Cardiac muscle cell (in vitro differentiated cells and primary cell): ENCODE measurements around the gene IHH. TPM values are rescaled to one million over a fixed set of nuclear protein-coding genes. Genes with fewer than 3 reads are reported as not detected.
A peak's percentile ranks its signal among the peaks of the same experiment; 100 is the strongest.

Experiments used
- DNase-seq, 2 donors: peaks; one replicate each; pipeline versions ENCODE4 v3.0.0 to v3.0.0-alpha.2; 2010 to 2017; ENCODE audit warnings: low read depth in 1 of 2, low spot score in 1 of 2
- H3K27ac ChIP-seq: fragments of 200-600 bp; sonication (generic); 2 replicates; pipeline ENCODE4 v1.5.1; 2016
- H3K27me3 ChIP-seq: fragments of 200-600 bp; sonication (generic); 2 replicates; pipeline ENCODE4 v1.6.0; 2016; ENCODE audit warnings: control low read depth
- H3K36me3 ChIP-seq: fragments of 200-600 bp; sonication (generic); 2 replicates; pipeline ENCODE4 v1.5.1; 2016; ENCODE audit warnings: control low read depth
- H3K4me1 ChIP-seq: fragments of 200-600 bp; sonication (generic); 2 replicates; pipeline ENCODE4 v1.8.1; 2017; ENCODE audit warnings: low read depth, mild to moderate bottlenecking, mixed run types
- H3K4me3 ChIP-seq: fragments of 200-600 bp; sonication (generic); 2 replicates; pipeline ENCODE4 v1.5.1; 2016; ENCODE audit warnings: mild to moderate bottlenecking
- H3K9me3 ChIP-seq: fragments of 200-600 bp; sonication (generic); 2 replicates; pipeline ENCODE4 v1.5.1; 2017; ENCODE audit warnings: low read depth, mild to moderate bottlenecking, control low read depth
- CTCF ChIP-seq: IDR thresholded peaks from 2 replicates; pipeline ENCODE4 v1.5.1; 2012; ENCODE audit warnings: low read depth, mild to moderate bottlenecking, low read length
- polyA plus RNA-seq: library from polyadenylated mRNA; unstranded; fragments of >200 nt; fragmentation: Nextera tagmentation; extraction: Ambion mirVana; gene quantifications from 2 replicates; pipeline ENCODE4 v1.2.1, GENCODE V29; 2016
- total RNA-seq: library from RNA; depleted of rRNA; stranded (reverse); fragments of >200 nt; gene quantifications from 2 replicates; pipeline ENCODE4 v1.2.3, GENCODE V29; 2016

Gene IHH
- total and polyA plus RNA-seq, 2 experiments from 2014 or later: not detected

- no peak overlapping the region for H3K4me3 ChIP-seq
- H3K27ac ChIP-seq: no peak overlapping the region
- peaks cover 79% of the 10 kb centered on the region for H3K27me3 ChIP-seq
- H3K4me1 ChIP-seq: no peaks in the 10 kb centered on the region
- no peaks in the 10 kb centered on the region for H3K36me3 ChIP-seq
- no peak for DNase-seq
- no peak for TF ChIP-seq CTCF
- no peaks in the 10 kb centered on the region for H3K9me3 ChIP-seq
Measured at GRCh38 chr2:219042750-219043149, 18.0 kb downstream of the IHH start.

- no peak overlapping the region for H3K27ac ChIP-seq
- DNase-seq: no peak
- H3K27me3 ChIP-seq: peaks cover 79% of the 10 kb centered on the region
- TF ChIP-seq CTCF: no peak
- H3K4me3 ChIP-seq: no peak overlapping the region
- no peaks in the 10 kb centered on the region for H3K36me3 ChIP-seq
- H3K4me1 ChIP-seq: no peaks in the 10 kb centered on the region
- no peaks in the 10 kb centered on the region for H3K9me3 ChIP-seq
Measured at GRCh38 chr2:219042157-219042556, 18.6 kb downstream of the IHH start.

GRCh38 chr2:219041252-219041651 lies 19.5 kb downstream of the IHH start, which contains the start of gene CFAP65:
Gene CFAP65 (minus strand): TSS chr2:219041516. CDS start chr2:219039048, 2,468 bp downstream.
- DNase-seq: peak; percentile 69 to 74
- Histone ChIP-seq H3K27ac (no peak within 1 kb of the TSS), H3K36me3 (no peaks in the 10 kb centered on the region), H3K4me3 (peak within 1 kb of the TSS; percentile 37), H3K27me3 (peaks cover 80% of the 10 kb centered on the region), H3K9me3 (no peaks in the 10 kb centered on the region), H3K4me1 (no peaks in the 10 kb centered on the region)
- no peak for TF ChIP-seq CTCF

GRCh38 chr2:219038600-219038999 lies 22.1 kb downstream of the IHH start:
- H3K36me3 ChIP-seq: no peaks in the 10 kb centered on the region
- DNase-seq: no peak
- no peak overlapping the region for H3K27ac ChIP-seq
- no peak for TF ChIP-seq CTCF
- no peaks in the 10 kb centered on the region for H3K4me1 ChIP-seq
- no peaks in the 10 kb centered on the region for H3K9me3 ChIP-seq
- no peak overlapping the region for H3K4me3 ChIP-seq
- H3K27me3 ChIP-seq: peaks cover 99% of the 10 kb centered on the region

GRCh38 chr2:219037783-219038499 lies 22.8 kb downstream of the IHH start:
- Histone ChIP-seq H3K36me3 (no peaks in the 10 kb centered on the region), H3K4me3 (no peak overlapping the region), H3K27me3 (peaks cover 98% of the 10 kb centered on the region), H3K9me3 (no peaks in the 10 kb centered on the region), H3K27ac (no peak overlapping the region), H3K4me1 (no peaks in the 10 kb centered on the region)
- no peak for DNase-seq
- no peak for TF ChIP-seq CTCF
